Duodenal mucosa (tissue), 2 donors: ENCODE results near the gene HNRNPA2B1.
"Not testable (repeated sequence)": the region's sequence is repeated elsewhere in the genome, so short reads cannot be mapped to it uniquely, and the experiment has no call there.

Source experiments
- H3K27ac ChIP-seq: one replicate; pipeline ENCODE4 v1.7.0; 2013; ENCODE audit warnings: low read depth, low read length
- H3K27me3 ChIP-seq, 2 donors: one replicate each; pipeline ENCODE4 v1.7.0; 2013; ENCODE audit warnings: low read length in 2 of 2, control low read depth in 1 of 2; ENCODE audit not compliant: insufficient read depth in 2 of 2, control insufficient read depth in 1 of 2
- H3K36me3 ChIP-seq, 2 donors: one replicate each; pipeline ENCODE4 v1.7.0; 2013; ENCODE audit warnings: low read length in 2 of 2, control low read depth in 1 of 2; ENCODE audit not compliant: insufficient read depth in 2 of 2, control insufficient read depth in 1 of 2
- H3K4me1 ChIP-seq, 2 donors: one replicate each; pipeline ENCODE4 v1.7.0; 2013; ENCODE audit warnings: low read length in 2 of 2, control low read depth in 1 of 2; ENCODE audit not compliant: insufficient read depth in 2 of 2, control insufficient read depth in 1 of 2
- H3K4me3 ChIP-seq, 2 donors: one replicate each; pipeline ENCODE4 v1.7.0; 2013; ENCODE audit warnings: low read length in 2 of 2, low read depth in 1 of 2
- H3K9ac ChIP-seq, 2 donors: one replicate each; pipeline ENCODE4 v1.7.0; 2013; ENCODE audit warnings: low read length in 2 of 2, low read depth in 1 of 2
- H3K9me3 ChIP-seq, 2 donors: one replicate each; pipeline ENCODE4 v1.7.0; 2013; ENCODE audit warnings: low read length in 2 of 2, control low read depth in 1 of 2; ENCODE audit not compliant: control insufficient read depth in 1 of 2

Gene HNRNPA2B1

DNA sequence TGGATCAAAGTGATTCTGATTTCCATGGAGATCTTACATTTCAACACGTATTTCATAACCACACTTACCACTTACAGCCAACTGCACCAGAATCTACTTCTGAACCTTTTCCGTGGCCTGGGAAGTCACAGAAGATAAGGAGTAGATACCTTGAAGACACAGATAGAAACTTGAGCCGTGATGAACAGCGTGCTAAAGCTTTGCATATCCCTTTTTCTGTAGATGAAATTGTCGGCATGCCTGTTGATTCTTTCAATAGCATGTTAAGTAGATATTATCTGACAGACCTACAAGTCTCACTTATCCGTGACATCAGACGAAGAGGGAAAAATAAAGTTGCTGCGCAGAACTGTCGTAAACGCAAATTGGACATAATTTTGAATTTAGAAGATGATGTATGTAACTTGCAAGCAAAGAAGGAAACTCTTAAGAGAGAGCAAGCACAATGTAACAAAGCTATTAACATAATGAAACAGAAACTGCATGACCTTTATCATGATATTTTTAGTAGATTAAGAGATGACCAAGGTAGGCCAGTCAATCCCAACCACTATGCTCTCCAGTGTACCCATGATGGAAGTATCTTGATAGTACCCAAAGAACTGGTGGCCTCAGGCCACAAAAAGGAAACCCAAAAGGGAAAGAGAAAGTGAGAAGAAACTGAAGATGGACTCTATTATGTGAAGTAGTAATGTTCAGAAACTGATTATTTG lies 15.3 kb downstream of the HNRNPA2B1 start:
- no peak overlapping the region for H3K27ac ChIP-seq

DNA sequence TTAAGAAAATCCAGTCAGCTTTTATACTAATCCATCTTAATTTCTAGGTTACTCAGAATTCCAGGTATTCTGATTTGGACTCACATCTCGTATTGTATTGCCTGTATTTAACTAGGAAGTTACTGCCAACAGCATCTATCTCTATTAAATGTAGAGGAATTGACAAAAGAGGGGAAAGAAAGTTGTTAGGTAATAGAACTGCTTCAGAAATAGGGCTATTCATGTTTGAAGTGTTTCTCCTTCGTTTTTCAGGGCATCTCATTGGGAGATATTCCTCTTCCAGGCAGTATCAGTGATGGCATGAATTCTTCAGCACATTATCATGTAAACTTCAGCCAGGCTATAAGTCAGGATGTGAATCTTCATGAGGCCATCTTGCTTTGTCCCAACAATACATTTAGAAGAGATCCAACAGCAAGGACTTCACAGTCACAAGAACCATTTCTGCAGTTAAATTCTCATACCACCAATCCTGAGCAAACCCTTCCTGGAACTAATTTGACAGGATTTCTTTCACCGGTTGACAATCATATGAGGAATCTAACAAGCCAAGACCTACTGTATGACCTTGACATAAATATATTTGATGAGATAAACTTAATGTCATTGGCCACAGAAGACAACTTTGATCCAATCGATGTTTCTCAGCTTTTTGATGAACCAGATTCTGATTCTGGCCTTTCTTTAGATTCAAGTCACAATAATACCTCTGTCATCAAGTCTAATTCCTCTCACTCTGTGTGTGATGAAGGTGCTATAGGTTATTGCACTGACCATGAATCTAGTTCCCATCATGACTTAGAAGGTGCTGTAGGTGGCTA lies 16.1 kb downstream of the HNRNPA2B1 start:
- peaks cover 18 to 24% of the 10 kb centered on the region in 2 donors for H3K36me3 ChIP-seq
- not testable (repeated sequence) for H3K9ac ChIP-seq, H3K27me3 ChIP-seq, H3K27ac ChIP-seq, H3K9me3 ChIP-seq, H3K4me3 ChIP-seq
- H3K4me1 ChIP-seq = peaks cover 0 to 18% of the 10 kb centered on the region in 2 donors

More for the DNA sequence above, 15.3 kb downstream of the HNRNPA2B1 start:
- H3K9me3 ChIP-seq = no peaks in the 10 kb centered on the region
- no peak overlapping the region for H3K4me3 ChIP-seq
- H3K27me3 ChIP-seq = no peaks in the 10 kb centered on the region
- H3K4me1 ChIP-seq = peaks cover 0 to 14% of the 10 kb centered on the region in 2 donors
- H3K9ac ChIP-seq = no peak overlapping the region
- H3K36me3 ChIP-seq = peaks cover 23 to 30% of the 10 kb centered on the region in 2 donors

DNA sequence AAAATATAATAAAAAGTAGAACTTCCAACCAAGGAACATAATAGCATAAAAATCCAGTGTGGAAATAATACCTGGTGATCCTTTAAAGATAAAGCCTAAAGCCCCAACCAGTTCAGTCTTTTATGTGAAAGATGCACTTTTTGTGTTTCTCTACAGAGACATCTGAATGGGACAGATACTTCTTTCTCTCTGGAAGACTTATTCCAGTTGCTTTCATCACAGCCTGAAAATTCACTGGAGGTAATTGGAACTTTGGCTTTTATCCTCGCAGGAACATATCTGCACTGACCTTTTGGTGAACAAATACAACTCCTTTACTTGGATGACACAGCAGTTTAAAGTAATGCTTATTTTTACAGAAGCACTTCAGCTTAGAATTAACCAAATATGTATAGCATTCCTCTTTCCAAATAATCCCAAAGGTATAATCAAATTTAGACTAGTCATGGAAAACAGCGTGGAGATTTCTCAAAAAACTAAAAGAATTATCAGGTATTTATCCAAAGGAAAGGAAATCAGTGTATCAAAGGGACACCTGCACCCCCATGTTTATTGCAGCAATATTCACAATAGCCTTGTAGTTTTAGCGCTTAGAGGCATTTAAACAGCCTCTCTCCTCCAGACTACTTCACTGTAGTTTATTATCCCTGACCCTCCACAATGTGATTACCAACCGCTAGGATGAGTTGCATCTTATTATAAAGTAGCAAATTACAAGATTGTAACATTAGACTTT lies 16.8 kb downstream of the HNRNPA2B1 start:
- Histone ChIP-seq H3K9me3 (no peaks in the 10 kb centered on the region), H3K36me3 (peaks cover 10 to 16% of the 10 kb centered on the region in 2 donors), H3K9ac (no peak overlapping the region), H3K4me3 (no peak overlapping the region), H3K27me3 (no peaks in the 10 kb centered on the region), H3K27ac (no peak overlapping the region), H3K4me1 (peaks cover 0 to 18% of the 10 kb centered on the region in 2 donors)

DNA sequence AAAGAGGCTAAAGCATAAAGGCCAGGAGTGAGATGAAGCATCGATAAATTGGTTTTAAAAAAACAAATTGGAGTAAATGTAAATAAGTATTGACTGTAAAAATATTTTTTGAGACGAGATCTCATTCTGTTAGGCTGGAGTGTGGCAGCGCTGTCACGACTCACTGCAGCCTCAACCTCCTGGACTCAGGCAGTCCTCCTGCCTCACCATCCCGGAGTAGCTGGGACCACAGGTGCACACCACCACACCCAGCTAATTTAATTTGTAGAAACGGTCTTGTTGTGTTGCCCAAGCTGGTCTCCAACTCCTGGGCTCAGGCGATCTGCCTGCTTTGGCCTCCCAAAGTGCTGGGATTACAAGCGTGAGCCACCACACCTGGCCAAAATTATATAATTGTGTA lies 17.8 kb downstream of the HNRNPA2B1 start:
- H3K27ac ChIP-seq = no peak overlapping the region
- H3K4me1 ChIP-seq = peaks cover 0 to 14% of the 10 kb centered on the region in 2 donors
- H3K27me3 ChIP-seq = no peaks in the 10 kb centered on the region
- no peak overlapping the region for H3K4me3 ChIP-seq
- H3K9ac ChIP-seq = no peak overlapping the region
- no peaks in the 10 kb centered on the region for H3K9me3 ChIP-seq
- peaks cover 1 to 7% of the 10 kb centered on the region in 2 donors for H3K36me3 ChIP-seq

DNA sequence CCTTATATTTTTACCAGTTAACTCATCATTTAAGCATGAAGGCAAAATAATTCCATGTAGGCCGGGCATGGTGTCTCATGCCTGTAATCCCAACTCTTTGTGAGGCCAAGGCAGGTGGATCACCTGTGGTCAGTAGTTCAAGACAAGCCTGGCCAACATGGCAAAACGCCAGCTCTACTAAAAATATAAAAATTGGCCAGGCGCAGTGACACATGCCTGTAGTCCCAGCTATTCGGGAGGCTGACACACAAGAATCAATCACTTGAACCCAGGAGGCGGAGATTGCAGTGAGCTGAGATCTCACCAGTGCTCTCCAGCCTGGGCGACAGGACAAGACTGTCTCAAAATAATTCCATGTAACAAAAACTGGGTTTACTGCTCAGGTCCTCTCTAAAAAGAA lies 18.3 kb downstream of the HNRNPA2B1 start:
- H3K4me1 ChIP-seq = peaks cover 0 to 12% of the 10 kb centered on the region in 2 donors
- no peak overlapping the region for H3K27ac ChIP-seq
- no peaks in the 10 kb centered on the region for H3K27me3 ChIP-seq
- no peaks in the 10 kb centered on the region for H3K9me3 ChIP-seq
- H3K4me3 ChIP-seq = no peak overlapping the region
- no peak overlapping the region for H3K9ac ChIP-seq
- peaks cover 0 to 6% of the 10 kb centered on the region in 2 donors for H3K36me3 ChIP-seq

DNA sequence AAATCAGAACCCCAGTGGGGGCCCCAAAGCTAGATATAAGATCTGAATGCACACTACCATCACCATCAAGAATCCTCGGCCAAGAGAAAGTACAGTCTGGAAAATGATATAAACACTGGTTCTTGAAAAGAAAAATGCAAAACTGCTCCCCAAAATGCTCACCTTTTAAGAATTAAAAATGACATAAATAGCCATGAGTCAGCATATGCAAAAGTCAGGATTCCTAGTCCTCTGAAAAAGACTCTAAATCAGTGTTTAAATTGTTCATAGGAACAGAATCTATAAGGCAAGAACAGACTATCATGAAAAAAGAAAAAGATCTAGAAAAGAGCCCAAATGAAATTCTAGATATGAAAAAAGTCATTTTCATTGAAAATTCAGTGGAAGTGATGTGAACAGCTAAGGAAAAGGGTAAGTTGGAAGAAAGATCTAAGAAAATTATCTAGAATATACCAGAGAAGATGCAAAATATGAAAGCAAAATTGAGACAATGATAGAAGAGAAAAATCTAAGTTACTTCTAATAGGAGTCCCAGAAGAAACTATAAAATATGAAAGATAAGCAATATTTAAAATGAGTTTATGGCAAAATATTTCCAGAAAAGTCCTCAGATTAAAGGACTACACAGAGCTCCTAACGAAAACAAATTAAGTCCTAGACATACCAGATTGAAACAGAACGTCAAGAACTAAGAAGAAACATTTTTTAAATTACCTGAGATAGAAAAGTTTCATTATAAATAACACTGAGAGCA lies 18.9 kb downstream of the HNRNPA2B1 start:
- Histone ChIP-seq H3K27ac (no peak overlapping the region), H3K9ac (no peak overlapping the region), H3K36me3 (peaks cover 0 to 6% of the 10 kb centered on the region in 2 donors), H3K27me3 (no peaks in the 10 kb centered on the region), H3K9me3 (no peaks in the 10 kb centered on the region), H3K4me1 (peaks cover 0 to 12% of the 10 kb centered on the region in 2 donors), H3K4me3 (no peak overlapping the region)

DNA sequence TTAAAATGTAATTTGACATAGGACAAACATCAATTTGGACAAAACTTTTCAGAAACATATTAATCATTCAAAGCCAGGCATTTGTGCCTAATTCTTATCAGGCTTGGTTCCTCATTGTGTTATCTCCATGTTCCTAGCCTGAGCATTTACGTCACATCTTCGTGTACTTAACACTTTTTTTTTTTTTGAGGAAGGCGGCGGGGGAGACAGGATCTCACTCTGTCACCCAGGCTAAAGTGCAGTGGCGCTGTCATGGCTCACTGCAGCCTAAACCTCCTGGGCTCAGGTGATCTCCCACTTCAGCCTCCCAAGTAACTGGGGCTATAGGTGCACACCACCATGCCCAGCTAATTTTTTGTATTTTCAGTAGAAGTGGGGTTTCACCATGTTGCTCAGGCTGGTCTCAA lies 19.8 kb downstream of the HNRNPA2B1 start:
- no peaks in the 10 kb centered on the region for H3K27me3 ChIP-seq
- H3K4me3 ChIP-seq = no peak overlapping the region
- H3K9ac ChIP-seq = no peak overlapping the region
- peaks cover 0 to 6% of the 10 kb centered on the region in 2 donors for H3K36me3 ChIP-seq
- no peak overlapping the region for H3K27ac ChIP-seq
- peaks cover 0 to 12% of the 10 kb centered on the region in 2 donors for H3K4me1 ChIP-seq
- H3K9me3 ChIP-seq = no peaks in the 10 kb centered on the region

DNA sequence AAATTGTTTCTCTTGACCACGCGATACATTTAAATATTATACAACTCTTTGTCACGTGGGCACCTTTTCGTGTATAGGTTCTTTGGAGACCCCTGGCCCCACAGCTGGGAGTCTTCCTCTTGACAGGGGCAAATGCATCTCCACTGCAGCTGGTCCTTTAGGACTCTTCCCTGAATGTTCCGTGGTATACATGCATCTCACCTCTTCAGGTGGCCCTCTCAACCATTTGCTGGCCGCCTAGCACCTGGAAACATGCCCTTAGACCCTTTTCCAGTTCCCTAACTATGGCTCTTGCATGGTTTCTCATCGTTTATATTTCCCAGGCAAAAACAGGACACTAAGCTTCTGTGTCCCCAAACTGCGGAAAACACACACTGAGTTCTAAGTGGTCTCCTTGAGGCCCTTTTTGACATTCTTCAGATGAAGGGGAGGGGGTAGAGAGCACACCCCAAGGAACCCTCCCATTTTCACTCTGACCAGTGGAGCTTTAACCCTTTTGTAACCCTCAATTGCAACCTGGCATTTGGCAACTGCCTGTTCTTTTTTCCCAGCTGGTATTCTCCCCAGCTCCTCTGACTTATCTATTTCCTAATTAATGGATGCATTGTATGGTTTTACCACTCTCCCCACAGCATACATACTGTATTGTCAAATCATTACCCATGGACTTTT lies 20.6 kb downstream of the HNRNPA2B1 start:
- Histone ChIP-seq H3K9me3 (no peaks in the 10 kb centered on the region), H3K36me3 (peaks cover 0 to 3% of the 10 kb centered on the region in 2 donors), H3K9ac (no peak overlapping the region), H3K4me1 (peaks cover 0 to 12% of the 10 kb centered on the region in 2 donors), H3K27me3 (no peaks in the 10 kb centered on the region), H3K4me3 (no peak overlapping the region), H3K27ac (no peak overlapping the region)

DNA sequence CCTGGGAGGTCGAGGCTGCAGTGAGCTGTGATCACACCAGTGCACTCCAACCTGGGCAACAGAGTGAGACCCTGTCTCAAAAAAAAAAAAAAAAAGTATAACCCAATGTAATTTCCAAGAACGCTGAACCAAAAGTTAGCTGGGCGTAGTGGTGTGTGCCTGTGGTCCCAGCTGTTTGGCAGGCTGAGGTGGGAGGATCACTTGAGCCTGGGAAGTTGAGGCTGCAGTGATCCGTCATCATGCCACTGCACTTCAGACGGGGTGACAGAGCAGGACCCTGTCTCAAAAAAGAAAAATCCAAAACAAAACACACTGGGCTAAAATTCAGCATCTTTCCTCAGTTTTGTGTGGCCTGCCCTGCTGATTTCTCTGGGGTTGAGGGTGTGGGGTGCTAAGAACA lies 21.1 kb downstream of the HNRNPA2B1 start:
- H3K4me3 ChIP-seq = no peak overlapping the region
- no peaks in the 10 kb centered on the region for H3K9me3 ChIP-seq
- H3K27me3 ChIP-seq = no peaks in the 10 kb centered on the region
- H3K27ac ChIP-seq = no peak overlapping the region
- no peaks in the 10 kb centered on the region for H3K36me3 ChIP-seq
- no peak overlapping the region for H3K9ac ChIP-seq
- H3K4me1 ChIP-seq = peaks cover 0 to 12% of the 10 kb centered on the region in 2 donors
